ENCODE measurements around the gene SMCP. TPM values are rescaled to one million over a fixed set of nuclear protein-coding genes. Genes with fewer than 3 reads are reported as not detected.

SMCP gene
- total and polyA plus RNA-seq, 2 experiments from 2014 or later = not detected

DNA sequence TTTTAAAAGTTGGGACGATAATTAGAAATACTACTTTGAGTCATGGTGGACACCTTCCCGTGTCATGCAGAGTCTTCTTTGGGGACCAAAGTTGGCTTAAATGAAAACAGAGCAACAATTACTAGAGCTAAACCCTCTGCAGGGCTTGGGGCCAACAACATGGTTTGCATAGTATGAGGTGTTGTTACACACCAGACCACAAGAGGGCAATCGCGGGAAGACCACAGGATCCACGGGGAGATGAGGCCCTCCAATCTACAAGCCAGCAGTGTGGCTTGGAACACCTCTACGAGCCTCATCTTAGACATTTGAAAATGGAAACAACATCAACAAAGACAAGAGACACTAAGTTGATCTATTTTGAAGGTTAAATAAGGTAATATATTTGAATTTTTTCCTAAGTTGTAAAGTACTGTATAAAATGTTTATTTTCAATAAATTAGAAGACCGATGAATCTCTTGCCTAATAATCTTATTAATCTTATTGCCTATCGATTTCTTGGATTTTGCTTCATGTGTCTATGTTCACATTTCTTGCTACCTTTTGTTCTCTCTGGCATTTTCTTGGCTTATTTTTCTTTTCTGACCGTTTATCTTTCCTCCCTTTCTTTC is 8.2 kb upstream of the SMCP start:
- Histone ChIP-seq H3K4me3 (no peak overlapping the region), H3K4me1 (ENCODE audit: low read depth) (no peaks in the 10 kb centered on the region), H3K27me3 (no peaks in the 10 kb centered on the region), H3K36me3 (no peaks in the 10 kb centered on the region), H3K9me3 (ENCODE audit: low read depth) (no peaks in the 10 kb centered on the region), H3K27ac (no peak overlapping the region)
- TF ChIP-seq, protein P1, sequence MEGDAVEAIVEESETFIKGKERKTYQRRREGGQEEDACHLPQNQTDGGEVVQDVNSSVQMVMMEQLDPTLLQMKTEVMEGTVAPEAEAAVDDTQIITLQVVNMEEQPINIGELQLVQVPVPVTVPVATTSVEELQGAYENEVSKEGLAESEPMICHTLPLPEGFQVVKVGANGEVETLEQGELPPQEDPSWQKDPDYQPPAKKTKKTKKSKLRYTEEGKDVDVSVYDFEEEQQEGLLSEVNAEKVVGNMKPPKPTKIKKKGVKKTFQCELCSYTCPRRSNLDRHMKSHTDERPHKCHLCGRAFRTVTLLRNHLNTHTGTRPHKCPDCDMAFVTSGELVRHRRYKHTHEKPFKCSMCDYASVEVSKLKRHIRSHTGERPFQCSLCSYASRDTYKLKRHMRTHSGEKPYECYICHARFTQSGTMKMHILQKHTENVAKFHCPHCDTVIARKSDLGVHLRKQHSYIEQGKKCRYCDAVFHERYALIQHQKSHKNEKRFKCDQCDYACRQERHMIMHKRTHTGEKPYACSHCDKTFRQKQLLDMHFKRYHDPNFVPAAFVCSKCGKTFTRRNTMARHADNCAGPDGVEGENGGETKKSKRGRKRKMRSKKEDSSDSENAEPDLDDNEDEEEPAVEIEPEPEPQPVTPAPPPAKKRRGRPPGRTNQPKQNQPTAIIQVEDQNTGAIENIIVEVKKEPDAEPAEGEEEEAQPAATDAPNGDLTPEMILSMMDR (IDR thresholded peaks at IDR 0.05; ENCODE audit: low read depth, low read length) = peak; percentile 83
- peak; percentile 70 to 73 for DNase-seq (ENCODE audit: low read depth in 1 of 2, low spot score in 1 of 2)

DNA sequence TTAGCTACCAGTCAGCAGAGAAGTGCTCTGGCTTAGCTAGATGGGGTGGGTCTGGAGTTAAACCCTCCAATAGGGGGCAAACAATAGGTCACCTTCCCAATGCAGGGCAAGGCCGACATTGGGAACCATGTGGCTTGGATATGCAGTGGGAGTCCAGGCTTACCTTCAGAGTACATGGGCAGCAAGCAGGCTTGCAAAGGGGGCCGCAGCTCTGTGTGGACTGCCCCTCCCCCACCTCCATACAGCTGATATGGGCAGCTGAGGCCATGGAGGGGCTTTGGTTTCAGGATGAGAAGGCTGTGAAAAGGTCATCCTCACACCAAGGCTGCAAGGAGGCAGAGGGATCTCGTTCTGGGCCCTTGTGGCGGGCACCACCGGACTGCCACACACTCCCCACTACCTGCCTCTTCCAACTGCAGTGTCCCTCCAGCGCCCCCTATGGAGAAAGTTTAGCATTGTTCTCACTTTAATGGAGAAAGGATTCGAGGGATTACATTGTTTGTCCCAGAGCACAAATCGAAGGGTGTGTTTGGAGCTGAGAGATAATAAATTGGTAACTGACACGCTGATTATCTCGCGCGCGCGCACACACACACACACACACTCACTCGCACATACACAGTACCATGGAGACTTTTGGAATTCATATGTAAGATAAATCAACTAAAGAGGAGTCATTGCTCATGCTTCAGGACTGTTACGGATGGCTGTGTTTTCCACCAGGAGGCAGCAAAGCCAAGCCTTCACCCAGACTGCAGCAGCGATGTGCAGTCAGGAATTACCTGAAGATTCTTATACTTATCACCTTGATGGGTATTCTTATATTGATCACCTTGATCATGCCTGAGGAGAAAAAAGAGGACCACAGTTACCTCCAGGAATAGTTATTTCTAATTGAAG is 7.0 kb upstream of the SMCP start:
- H3K4me3 ChIP-seq = no peak overlapping the region
- no peaks in the 10 kb centered on the region for H3K36me3 ChIP-seq
- TF ChIP-seq, protein P1 (IDR thresholded peaks at IDR 0.05; ENCODE audit: low read depth, low read length) = peak; percentile 18
- peak; percentile 4 to 25 for DNase-seq (ENCODE audit: low read depth in 1 of 2, low spot score in 1 of 2)
- H3K27me3 ChIP-seq = no peaks in the 10 kb centered on the region
- no peaks in the 10 kb centered on the region for H3K4me1 ChIP-seq (ENCODE audit: low read depth)
- no peak overlapping the region for H3K27ac ChIP-seq
- H3K9me3 ChIP-seq (ENCODE audit: low read depth) = no peaks in the 10 kb centered on the region

DNA sequence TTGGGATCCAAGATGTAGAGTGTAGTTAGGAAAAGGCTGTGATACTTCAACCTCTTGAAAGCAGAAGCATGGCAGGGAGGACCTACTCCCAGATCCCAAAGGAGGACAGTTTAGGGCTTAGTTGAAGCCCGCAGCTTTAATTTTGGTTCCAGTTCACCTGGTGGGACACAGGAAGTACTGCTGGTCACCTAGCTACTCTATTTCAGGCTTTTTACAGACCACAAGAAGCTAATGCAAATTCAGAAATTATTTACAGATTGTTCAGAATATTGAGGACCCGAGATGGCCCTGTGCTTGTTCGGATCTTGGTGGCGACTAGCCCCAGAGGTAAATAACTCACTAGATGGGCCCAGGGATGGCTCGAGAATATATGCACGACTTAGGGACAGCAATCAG is 6.4 kb upstream of the SMCP start:
- Histone ChIP-seq H3K4me1 (ENCODE audit: low read depth) (no peaks in the 10 kb centered on the region), H3K4me3 (no peak overlapping the region), H3K27me3 (no peaks in the 10 kb centered on the region), H3K9me3 (ENCODE audit: low read depth) (no peaks in the 10 kb centered on the region), H3K27ac (no peak overlapping the region), H3K36me3 (no peaks in the 10 kb centered on the region)
- TF ChIP-seq, protein P1 (IDR thresholded peaks at IDR 0.05; ENCODE audit: low read depth, low read length) = no peak
- no peak for DNase-seq (ENCODE audit: low read depth in 1 of 2, low spot score in 1 of 2)

DNA sequence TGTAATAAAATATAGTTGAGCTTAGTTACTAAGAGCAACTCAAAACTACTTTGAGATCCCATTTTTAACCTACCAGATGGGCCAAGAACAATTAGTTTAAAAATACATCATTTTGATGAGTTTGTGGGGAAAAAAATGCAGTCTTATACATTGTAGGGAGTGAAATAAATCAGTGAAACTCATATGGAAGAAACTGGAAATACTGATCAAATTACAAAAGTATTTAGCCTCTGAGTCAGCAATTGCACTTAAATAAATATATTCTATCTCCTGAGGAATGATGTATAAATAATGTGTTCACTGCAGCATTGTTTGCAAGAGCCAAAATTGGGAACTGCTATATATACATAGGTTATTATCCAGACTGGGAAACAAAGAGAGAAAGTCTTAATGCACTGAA is 4.6 kb upstream of the SMCP start:
- H3K9me3 ChIP-seq (ENCODE audit: low read depth) = no peaks in the 10 kb centered on the region
- no peak overlapping the region for H3K4me3 ChIP-seq
- no peak overlapping the region for H3K27ac ChIP-seq
- no peak for DNase-seq (ENCODE audit: low read depth in 1 of 2, low spot score in 1 of 2)
- no peaks in the 10 kb centered on the region for H3K4me1 ChIP-seq (ENCODE audit: low read depth)
- no peaks in the 10 kb centered on the region for H3K36me3 ChIP-seq
- H3K27me3 ChIP-seq = no peaks in the 10 kb centered on the region
- TF ChIP-seq, protein P1 (IDR thresholded peaks at IDR 0.05; ENCODE audit: low read depth, low read length) = no peak

DNA sequence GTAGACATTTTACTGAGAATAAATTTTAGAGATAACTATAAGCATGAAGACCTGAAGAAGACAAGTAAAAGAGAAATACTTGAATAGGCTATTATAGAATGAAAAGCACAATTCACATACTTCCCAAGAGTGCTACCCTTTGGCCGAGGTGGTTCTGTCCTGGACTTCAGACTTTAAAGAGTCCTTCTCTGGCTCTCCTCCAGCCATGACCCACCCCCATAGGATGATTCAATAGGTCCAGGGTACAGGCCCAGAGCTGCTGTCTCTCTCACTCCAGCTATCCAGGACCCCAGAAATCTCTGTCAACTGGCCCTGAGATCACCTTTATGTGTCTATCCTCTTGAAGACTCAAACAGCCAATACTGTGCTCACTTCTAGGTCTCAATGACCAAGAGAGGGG is 1.3 kb upstream of the SMCP start:
- H3K9me3 ChIP-seq (ENCODE audit: low read depth) = no peaks in the 10 kb centered on the region
- H3K27me3 ChIP-seq = no peaks in the 10 kb centered on the region
- H3K4me1 ChIP-seq (ENCODE audit: low read depth) = no peaks in the 10 kb centered on the region
- H3K27ac ChIP-seq = no peak overlapping the region
- H3K36me3 ChIP-seq = no peaks in the 10 kb centered on the region
- TF ChIP-seq, protein P1 (IDR thresholded peaks at IDR 0.05; ENCODE audit: low read depth, low read length) = no peak
- DNase-seq (ENCODE audit: low read depth in 1 of 2, low spot score in 1 of 2) = no peak
- no peak overlapping the region for H3K4me3 ChIP-seq

Data from cardiac muscle cell (in vitro differentiated cells and primary cell).